HG03060 (cell line): ENCODE data around the gene SAMD11.

Experiments used
- ATAC-seq: cut with Tn5 transposase; IDR thresholded peaks from one replicate; pipeline ENCODE4 v1.9.1; 2021; ENCODE audit warnings: low read depth, moderate number of reproducible peaks; ENCODE audit not compliant: unreplicated experiment

The SAMD11 gene

GRCh38 chr1:932173-932510, 8.4 kb downstream of the SAMD11 start:
- no peak for ATAC-seq

GRCh38 chr1:932776-933602, 9.3 kb downstream of the SAMD11 start:
- ATAC-seq, result no peak

- no peak for ATAC-seq
These were observed 9.8 kb downstream of the SAMD11 start for GRCh38 chr1:933603-933940.

DNA sequence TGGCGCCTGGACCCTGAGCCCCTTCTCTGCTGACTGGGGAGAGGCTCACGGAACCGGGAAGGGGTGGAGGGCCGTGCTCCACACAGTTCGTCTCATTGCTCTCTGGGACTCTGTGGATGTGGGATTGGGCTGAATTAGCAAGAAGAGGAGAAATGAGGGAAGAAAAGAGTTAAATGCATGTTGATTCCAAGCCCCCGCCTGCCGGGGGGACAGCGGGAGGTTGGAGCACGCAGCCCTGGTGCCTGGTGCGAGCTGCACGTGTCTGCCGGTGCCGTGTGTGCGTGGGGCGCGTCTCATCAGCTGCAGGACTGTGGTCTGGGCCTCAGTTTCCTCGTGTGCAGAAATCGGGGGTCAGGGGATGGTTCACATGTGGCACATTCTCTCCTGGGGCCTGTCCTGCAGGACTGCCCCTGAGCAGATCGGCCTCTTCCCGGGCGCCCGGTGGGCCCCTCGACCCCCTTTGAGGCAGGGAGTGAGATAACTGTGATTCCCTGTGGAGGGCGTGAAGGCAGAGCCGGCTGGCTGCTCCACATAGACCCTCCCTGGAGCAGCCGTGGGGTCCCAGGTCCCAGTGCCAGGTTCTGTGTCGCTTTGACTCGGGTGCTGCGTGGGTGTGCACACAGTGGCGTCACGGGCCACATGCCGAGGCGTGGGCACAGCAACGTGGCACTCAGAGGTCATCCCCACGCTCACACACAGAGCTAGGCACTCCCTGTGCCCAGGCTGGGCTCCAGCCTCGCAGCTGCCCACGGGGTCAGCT, 11.4 kb downstream of the SAMD11 start:
- no peak for ATAC-seq

GRCh38 chr1:935751-936231, 12.1 kb downstream of the SAMD11 start:
- no peak for ATAC-seq

- ATAC-seq, result no peak
These were observed 12.9 kb downstream of the SAMD11 start for GRCh38 chr1:936348-937264.

DNA sequence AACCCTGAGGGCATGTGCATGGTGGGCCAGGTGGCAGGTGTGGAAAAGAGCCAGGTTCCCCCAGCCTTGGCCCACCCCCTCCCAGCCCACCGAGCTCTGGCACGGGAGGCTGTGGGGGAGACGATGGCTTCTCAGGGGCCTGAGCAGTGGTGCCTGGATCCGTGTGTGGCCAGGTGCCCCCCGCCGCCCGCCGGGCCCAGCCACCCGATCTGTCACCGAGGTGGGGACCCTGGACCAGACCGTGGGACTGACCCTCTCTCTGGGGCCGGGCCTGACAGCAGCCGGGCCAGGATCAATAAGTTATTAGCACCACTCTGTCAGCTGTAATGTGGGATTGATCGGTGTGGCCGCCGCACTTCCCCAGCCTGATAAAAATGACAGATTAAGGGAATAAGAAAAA, 13.8 kb downstream of the SAMD11 start:
- no peak for ATAC-seq

DNA sequence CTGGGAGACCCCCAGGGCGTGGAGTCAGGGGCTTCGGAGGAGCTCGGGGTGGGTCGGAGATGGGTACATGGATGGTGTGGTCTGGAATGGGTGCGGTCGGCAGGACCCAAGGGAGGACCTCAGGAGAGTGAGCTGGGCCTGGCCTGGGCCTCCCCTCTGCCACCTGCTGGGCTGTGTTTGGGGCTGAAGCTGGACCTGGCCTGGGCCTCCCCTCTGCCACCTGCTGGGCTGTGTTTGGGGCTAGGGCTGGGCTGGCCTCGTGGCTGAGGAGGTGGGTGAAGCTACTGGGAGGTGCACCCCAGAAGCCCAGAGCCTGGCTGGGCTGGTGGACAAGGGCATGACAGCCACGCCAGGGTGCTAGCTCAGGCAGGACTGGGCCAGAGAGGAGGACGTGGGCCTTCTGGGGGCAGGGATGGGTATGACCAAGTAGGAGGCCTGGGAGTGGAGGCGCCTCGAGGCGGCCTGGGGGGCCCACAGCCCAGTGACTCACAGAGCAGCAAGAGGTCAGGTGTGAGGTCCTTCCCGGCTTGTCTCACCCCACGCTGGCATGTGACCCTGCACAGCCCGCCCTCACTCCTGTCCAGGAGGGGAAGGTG, 14.5 kb downstream of the SAMD11 start:
- ATAC-seq, result no peak

GRCh38 chr1:938711-939489, 15.2 kb downstream of the SAMD11 start:
- no peak for ATAC-seq

DNA sequence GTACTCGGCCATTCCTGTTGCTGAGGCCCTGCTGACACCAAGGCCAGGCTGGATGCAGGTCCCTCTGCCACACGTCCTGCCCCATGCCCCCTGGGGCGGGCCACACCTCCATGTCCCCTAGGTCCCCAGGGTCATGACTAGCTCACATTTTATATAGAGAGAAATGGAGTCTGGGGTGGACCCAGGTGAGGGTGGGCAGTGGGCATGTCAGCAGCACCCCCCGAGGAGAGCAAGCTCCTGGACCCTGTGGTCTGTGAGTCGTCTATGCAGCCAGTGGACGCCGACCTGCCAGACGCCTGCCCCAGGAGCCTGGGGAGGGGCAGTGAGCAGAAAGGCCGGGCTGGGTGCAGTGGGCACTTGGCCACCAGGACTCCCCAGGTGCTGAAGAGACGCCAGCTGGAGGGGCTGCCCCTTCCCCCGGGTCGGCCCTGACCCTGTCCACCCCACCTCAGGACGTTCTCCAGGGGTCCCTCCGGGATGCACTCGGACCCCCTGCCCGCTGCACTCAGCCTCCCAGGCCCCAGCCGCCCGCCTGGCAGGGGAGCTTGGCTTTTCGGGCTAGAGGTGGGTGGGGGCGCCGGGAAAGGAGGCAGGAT, 15.9 kb downstream of the SAMD11 start:
- no peak for ATAC-seq

DNA sequence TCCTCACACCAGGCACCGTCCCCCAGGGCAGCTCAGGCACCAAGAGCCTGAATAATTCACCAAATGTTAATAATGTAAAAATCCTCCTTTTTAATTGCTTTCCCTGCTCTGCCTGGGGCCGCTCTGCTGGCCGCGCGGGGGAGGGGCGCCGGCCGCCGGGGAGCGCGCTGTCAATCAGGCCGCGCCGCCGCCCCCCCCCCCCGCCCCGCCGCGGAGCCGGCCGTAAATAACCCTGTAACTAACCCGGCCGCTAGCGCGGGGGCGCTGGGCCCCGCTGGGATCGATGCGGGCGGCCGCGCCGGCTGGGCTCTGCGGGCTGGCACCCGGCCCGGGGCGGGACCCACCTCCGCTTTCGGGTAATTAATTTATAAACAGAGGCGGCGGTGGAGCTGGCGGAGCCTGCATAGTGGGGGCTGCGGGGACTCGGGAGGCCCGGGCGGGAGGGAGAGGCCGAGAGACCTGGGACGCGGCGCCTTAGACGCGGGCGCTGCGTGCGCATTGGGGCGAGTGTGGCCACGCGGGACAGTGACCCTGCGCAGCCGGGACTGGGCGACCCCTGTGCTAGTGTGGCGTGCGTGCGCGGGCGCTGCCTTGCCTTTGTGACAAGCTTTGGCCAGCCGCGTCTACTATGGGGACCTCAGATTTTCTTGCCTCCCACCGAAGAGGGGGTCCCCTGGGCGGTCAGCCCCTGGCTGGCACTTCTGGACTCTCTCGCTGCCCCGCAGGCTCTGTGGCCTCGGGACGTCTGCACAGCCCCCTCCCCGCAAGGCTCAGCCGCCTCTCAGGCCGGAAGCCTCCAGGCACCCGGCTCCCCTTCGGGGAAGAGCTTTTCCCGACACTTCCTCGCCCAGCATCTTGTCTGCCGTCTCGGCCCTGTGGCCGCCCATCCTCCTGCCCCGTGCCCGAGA, 16.6 kb downstream of the SAMD11 start:
- ATAC-seq, result no peak

GRCh38 chr1:941015-941587, 17.4 kb downstream of the SAMD11 start:
- no peak for ATAC-seq

DNA sequence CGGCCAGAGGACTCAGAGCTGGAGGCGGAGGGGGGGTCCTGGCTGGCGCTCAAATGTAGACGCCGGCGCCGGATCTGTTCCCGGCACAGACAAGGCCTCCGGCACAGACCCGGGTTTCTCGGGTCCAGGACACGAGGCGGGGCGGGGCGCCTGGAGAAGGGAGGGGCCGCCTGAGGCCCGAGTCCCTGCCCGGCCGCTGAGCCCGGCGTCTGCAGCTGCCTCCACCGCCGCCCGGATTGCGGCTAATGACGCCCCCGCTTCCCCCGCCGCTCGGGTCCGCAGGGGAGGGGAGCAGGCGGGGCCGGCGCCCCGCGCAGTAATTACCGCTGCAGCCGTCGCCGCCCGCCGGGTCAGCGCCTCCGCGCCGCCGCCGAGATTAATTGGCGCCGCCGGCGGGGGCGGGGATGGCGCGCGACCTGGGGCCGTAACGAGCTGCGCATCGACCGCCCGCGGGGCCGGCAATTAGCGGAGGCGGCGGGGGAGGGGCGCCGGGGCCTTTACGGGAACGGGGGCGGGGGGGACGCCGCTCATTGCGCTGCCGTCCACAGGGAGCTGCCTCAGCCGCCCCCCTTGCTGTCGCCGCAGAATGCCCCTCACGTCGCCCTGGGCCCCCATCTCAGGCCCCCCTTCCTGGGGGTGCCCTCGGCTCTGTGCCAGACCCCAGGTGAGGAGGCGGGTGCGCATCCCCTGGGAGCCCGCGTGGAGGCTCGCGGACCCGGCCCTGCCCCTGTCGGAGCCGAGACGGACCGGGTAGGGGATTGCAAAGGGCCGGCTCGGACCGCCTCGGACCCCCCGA, 18.1 kb downstream of the SAMD11 start:
- no peak for ATAC-seq

DNA sequence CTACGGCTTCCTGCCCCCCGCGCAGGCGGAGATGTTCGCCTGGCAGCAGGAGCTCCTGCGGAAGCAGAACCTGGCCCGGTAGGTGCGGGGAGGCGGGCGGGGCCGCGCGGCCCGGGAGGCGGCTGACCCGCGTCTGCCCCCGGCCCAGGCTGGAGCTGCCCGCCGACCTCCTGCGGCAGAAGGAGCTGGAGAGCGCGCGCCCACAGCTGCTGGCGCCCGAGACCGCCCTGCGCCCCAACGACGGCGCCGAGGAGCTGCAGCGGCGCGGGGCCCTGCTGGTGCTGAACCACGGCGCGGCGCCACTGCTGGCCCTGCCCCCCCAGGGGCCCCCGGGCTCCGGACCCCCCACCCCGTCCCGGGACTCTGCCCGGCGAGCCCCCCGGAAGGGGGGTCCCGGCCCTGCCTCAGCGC, 18.7 kb downstream of the SAMD11 start:
- ATAC-seq, result no peak

DNA sequence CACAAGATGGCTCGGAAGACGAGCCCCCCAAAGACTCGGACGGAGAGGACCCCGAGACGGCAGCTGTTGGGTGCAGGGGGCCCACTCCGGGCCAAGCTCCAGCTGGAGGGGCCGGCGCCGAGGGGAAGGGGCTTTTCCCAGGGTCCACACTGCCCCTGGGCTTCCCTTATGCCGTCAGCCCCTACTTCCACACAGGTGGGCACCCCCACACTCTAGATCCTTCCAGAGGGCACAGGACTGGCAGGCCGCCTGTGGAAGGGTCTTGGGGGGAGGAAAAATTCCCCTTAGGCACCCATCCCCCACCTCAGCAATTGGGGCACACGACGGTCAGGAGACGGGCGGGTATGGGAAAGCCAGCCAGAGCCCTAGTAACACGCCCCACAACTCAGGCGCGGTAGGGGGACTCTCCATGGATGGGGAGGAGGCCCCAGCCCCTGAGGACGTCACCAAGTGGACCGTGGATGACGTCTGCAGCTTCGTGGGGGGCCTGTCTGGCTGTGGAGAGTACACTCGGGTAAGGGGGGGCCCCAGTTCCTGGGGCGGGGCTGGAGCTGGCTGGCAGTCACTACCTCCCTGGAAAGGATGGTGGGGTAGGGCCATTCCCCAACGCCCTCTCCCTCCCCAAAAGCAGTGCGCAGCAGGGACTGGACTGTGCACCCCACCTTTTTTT, 19.3 kb downstream of the SAMD11 start:
- ATAC-seq, result no peak

- ATAC-seq, result no peak
These were observed 20.0 kb downstream of the SAMD11 start for GRCh38 chr1:943545-944340.
